CD4-positive, alpha-beta T cell treated with Interleukin-12 subunit alpha and Interleukin-12 subunit beta, for 1 hour (primary cell): ENCODE measurements around the gene TKTL1.
A peak's percentile ranks its signal among the peaks of the same experiment; 100 is the strongest.

Experiments used
- DNase-seq: peaks from one replicate; pipeline ENCODE4 v3.0.0-alpha.2; 2020

TKTL1 gene

DNA sequence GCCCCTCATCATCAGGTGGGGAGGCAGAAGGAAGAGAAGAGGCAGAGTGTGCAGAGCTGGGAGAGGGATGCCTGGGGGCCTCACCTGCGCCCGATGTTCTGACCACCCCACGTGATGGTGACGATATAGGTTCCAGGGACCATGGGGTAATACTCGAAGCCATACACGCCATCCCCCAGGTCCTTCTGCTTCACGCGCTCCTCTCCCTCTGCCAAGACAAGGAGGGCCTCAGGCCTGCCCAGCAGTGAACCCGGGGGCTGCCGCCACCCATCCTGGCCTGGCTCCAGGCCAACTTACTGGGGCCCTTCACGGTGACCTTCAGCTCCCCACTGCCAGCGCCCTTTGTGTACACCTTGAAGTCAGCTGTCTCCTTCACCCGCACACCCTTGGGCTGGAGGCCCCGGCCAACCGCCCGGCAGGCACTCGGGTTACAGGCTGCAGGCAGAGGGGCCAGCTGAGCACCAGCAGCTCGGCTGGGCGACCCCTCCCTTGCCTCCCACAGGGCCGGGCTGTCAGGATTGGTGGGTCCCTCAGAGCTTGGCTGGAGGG, 69.5 kb downstream of the TKTL1 start:
- no peak for DNase-seq

GRCh38 chrX:154365997-154366665, 70.5 kb downstream of the TKTL1 start:
- DNase-seq = no peak

- no peak for DNase-seq
Observed at GRCh38 chrX:154366666-154367055, 71.1 kb downstream of the TKTL1 start.

- DNase-seq = no peak
Observed at GRCh38 chrX:154367474-154368308, 72.1 kb downstream of the TKTL1 start.

- DNase-seq = peak; percentile 95
Observed at GRCh38 chrX:154368630-154369448, 73.2 kb downstream of the TKTL1 start.

DNA sequence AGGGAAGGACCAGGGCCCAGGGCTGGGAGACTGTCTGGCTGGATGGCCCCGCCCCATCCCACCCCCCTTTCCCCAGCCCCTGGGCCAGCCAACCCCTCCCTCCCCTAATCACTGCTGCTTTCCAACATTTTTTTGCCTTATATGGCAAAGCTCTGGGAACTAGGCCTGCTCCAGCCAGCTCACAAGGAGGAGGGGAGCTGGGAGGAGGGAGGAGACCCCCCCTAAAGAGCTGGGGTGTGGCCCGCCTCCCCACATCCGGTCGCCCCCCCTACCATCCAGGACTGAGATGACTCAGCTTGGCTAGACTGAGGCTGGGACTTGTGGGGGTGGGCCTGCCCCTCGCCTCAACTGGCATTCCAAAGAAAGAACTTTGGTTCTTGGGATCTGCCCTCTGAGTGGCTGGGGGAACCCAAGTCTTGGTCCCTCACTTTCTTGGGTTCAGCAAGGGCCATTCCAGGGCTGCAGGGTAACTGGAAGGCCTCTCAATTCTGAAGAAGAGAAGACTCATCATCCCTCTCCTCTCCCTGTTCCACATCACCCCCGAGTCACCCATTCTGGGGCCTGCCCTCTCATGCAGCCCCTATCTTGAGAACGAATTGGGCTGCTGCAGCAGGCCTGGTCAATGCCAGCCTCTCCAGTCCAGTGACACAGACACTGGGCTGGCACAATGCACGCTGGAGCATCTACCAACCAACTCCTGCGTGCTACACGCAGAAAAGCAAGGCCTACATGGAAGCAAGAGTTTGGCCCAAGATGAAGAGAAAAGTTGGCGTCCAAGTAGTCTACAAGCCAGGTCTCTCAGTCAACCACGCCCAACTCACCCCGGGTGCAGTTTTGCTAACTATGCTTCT, 74.1 kb downstream of the TKTL1 start:
- DNase-seq = peak; percentile 80

DNA sequence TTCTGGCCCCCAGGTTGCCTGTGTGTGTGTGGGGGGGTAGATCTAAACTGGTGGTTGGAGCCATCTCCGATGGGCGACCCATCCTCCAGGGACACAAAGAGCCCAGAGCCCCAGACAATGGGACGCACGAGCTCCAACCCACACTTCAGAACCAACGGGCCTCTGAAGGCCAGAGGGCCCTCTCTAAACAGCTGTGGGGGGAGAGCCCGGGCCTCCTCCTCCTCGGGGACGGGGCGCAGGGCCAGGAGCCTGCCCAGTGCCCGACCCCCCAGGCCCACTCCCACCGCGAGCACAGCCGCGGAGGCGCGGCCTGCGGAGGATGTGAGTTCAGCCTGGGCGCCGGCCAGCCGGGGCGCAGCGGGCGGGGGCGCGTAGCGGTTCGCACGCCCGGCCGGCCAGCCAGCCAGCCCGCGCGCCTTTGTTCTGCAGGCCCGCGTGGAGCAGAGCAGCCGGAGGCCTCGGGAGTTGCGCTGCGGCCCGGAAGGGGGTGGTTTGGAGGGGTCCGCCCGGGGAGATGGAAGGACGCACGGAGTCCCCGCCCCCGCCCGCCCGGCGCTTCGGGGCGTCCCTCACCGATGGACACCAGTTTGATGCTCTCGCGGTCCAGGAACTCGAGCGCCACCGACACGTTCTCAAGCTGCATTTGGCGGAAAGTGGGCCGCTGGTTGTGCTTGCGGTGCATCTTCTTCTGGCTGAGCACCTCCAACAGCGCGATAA, 74.9 kb downstream of the TKTL1 start:
- DNase-seq = no peak

- peak; percentile 94 for DNase-seq
Observed at GRCh38 chrX:154371017-154371788, 75.6 kb downstream of the TKTL1 start.

DNA sequence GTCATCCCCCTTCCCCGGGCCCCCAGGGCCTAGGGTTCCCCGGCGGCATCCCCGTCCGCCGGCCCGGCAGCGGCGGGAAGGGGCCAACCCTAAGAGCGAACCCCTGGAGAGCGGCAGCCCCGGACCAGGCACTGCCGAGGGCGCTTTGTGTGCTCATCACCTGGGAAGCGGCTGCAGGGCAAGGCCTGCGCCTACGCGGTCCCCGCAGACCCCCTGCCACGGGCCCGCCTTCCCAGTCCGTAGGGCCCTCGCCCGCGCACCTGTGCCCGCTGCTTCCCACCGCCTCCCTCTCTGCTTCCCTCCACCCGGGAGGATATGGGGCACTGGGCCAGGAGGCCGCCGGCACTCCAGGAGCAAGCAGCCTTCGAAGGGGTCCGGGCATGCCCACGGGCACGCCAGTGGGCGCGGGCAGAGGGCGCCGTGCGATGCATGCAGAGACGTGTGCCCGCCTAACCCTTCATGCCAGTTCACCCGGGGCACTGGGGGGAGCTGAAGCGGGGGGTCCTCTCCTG, 76.2 kb downstream of the TKTL1 start:
- no peak for DNase-seq

DNA sequence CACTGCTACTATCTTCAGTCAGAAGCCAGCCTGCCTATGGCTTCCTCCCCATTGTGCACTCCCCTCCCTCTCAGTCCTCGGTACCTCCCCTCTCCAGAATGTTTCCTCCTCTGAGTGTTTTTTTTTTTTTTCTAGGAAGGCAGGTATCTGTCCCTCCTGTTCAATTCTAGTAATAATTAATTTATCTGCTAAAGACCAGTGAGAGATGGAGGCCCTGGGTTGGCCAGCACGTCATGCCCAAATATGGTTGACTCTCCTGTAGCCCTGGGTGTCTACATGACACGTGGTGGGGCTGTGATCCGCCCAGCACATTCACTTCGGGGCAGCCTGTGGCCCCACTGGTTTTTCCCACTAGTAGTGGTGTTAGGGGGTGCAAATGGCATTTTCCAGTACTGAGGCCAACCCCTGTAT, 77.0 kb downstream of the TKTL1 start:
- DNase-seq = peak; percentile 59

- no peak for DNase-seq
Observed at GRCh38 chrX:154373340-154374306, 78.0 kb downstream of the TKTL1 start.

DNA sequence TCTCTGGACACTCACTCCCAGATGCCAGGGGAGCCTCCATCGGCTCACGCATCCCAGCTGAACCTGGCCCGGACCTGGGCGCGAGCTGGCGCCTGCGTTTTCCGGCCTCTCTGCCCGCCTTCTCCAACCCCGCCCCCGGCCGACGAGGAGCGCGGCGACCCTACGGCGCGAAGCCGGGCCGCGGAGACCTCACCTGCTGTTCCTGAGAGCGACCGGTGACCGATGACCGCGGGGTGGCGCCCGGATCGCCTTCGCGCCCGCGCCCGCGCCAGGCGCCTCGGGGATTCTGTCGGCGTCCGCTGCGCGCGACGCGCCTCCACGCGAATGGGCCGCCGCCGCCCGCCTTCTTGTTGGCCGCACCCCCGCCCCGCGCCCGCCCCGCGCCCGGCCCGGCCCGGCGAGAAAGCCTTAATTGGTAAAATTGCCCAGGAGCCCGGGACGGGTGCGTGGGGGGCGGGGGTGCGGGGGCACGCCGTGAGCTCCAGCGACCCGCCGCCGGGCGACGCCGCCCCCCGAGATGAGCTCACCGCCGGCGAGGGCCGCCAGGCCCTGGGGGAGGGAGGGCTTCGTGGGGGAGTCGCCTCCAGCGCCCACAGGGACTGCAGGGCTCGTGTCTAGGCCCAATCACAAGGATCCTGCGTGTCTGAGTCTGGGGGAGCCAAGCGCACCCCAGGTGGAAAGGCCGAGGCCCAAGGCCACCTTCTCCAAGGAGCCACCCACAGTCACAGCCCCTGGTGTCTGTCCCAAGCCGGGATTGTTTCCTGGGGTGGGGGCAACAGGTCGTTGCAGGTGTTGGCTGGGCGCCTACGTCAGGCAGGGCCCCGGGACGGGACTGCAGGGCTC, 78.9 kb downstream of the TKTL1 start, which contains the start of gene FLNA:
Gene FLNA (minus strand): TSS at position 322 of the 843 bp plus-strand sequence. CDS start 3,389 bp downstream, outside the sequence.
- DNase-seq = peak; percentile 51

DNA sequence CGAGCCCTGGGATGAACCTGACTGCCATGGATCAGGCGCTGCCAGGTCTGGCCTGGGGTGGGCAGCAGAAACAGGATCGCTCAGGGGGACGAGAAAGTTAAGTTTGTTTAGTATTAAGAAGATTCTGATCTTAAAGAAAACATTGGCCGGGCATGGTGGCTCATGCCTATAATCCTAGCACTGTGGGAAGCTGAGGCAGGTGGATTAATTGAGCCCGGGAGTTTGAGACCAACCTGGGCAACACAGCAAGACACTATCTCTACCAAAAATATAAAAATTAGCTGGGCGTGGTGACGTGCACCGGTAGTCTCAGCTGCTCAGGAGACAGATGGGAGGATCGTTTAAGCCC, 79.5 kb downstream of the TKTL1 start:
- DNase-seq = no peak

GRCh38 chrX:154376774-154377173, 81.2 kb downstream of the TKTL1 start:
- no peak for DNase-seq

DNA sequence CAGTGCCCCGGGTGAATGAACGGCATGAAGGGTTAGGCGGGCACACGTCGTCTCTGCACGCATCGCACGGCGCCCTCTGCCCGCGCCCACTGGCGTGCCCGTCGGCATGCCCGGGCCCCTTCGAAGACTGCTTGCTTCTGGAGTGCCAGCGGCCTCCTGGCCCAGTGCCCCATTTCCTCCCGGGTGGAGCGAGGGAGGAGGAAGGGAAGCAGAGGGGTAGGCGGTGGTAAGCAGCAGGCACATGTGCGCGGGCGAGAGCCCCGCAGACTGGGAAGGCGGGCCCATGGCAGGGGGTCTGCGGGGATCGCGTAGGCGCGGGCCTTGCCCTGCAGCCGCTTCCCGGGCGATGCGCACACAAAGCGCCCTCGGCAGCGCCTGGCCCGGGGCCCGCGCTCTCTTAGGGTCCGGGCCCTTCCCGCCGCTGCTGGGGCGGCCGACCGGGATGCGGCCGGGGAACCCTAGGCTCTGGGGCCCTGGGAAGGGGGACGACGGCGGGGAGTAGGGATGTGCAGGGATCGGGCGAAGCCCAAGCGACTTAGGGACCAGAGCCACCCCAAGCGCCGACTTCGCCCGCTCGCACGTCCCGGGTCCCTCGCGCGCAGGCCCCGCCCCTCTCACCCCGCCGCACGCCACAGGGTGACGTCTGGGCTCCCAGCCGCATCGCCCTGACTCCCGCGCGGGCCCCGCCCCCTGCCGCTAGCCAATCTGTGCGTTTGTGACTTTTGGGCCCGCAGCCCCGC, 82.6 kb downstream of the TKTL1 start:
- DNase-seq = peak; percentile 48

DNA sequence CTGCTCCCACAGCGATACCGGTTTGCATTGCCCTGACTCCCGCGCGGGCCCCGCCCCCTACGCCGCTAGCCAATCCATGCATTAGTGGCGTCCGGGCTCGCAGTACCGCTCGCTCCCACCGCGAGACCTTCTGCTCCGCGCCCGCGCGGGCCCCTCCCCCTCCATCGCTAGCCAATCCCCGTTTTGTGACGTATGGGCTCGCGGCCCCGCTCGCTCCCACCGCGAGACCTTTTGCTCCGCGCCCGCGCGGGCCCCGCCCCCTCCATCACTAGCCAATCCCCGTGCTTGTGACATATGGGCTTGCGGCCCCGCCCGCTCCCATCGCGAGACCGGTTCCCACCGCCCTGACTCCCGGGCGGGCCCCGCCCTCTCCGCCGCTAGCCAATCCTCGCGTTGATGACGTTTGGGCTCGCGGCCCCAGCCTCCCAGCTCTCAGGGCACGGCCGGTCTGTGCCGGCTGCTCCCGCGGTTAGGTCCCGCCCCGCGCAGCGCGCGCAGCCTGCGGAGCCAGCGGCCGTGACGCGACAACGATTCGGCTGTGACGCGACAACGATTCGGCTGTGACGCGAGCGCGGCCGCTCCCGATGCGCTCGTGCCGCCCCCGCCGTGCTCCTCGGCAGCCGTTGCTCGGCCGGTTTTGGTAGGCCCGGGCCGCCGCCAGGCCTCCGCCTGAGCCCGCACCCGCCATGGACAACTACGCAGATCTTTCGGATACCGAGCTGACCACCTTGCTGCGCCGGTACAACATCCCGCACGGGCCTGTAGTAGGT, 83.4 kb downstream of the TKTL1 start, which contains the start of gene EMD:
Gene EMD (plus strand): TSS at position 497 of the 770 bp plus-strand sequence. CDS start 190 bp downstream, at position 687.
- DNase-seq = peak; percentile 97
